ENCODE results near the gene ZNF765.

- no peak for TF ChIP-seq POLR2A (IDR thresholded peaks at IDR 0.05)
- no peak for TF ChIP-seq CTCF (IDR thresholded peaks at IDR 0.05)
- no peak for TF ChIP-seq POLR2AphosphoS5 (IDR thresholded peaks at IDR 0.05)
Measured at GRCh38 chr19:53422551-53422950, 27.6 kb downstream of the ZNF765 start.

Data from stomach (tissue), 4 donors.